HepG2 (cell line): Measurements from ENCODE around the gene PANK4. TPM values are rescaled to one million over a fixed set of nuclear protein-coding genes. Genes with fewer than 3 reads are reported as not detected.
A peak's percentile ranks its signal among the peaks of the same experiment; 100 is the strongest.

Experiments
- ATAC-seq: fragments of 200-7000 bp; cut with Tn5 transposase; 3 replicates; pipeline ENCODE4 v1.9.1; 2020; ENCODE audit warnings: mild to moderate bottlenecking, moderate library complexity
- BruUV-seq: library from RNA; stranded (reverse); fragments of 400-500 nt; replicated peaks from 2 replicates; lab custom pipeline; 2021; lab: Mats Ljungman, UMichigan
- CTCF ChIA-PET: fragments of 300-600 bp; formaldehyde crosslinking; extraction: SDS; loops from one replicate; lab custom pipeline; 2021; ENCODE audit warnings: low total read pairs, inconsistent platforms, low intra/inter-chr PET ratio; lab: Yijun Ruan, JAX
- POLR2A ChIA-PET: fragments of 350-600 bp; sonication (Branson Sonifier 250); formaldehyde crosslinking; loops from one replicate; lab custom pipeline; 2020; ENCODE audit warnings: antibody characterized with exemption, inconsistent platforms; lab: Yijun Ruan, JAX
- DNase-seq: peaks from one replicate; pipeline ENCODE4 v3.0.0-alpha.2; 2015; ENCODE audit warnings: low spot score
- FAIRE-seq: peaks from 3 replicates; lab custom pipeline; 2011; peaks lifted over from hg19 to GRCh38; lab: Jason Lieb, UNC
- H2AFZ ChIP-seq: one replicate; pipeline ENCODE4 v1.6.1; 2011; ENCODE audit warnings: low read length, inconsistent platforms
- H3K27ac ChIP-seq: fragments of 300-600 bp; 3 replicates; pipeline ENCODE4 v1.8.0; 2011; ENCODE audit warnings: mixed run types, mild to moderate bottlenecking, mixed read lengths, low read length, inconsistent platforms; ENCODE audit not compliant: insufficient read depth; ENCODE audit errors: extremely low read length
- H3K27me3 ChIP-seq, 2 experiments: fragments of 200-600 bp in 1 of 2; 2 replicates in 1 of 2; 3 replicates in 1 of 2; pipeline versions ENCODE4 v1.6.0 to v1.8.0; 2011; ENCODE audit warnings: low read length in 2 of 2, mild to moderate bottlenecking in 2 of 2, moderate library complexity in 2 of 2, inconsistent platforms in 1 of 2; ENCODE audit not compliant: insufficient read depth in 2 of 2, control insufficient read depth in 1 of 2
- H3K36me3 ChIP-seq, 2 experiments: fragments of 200-600 bp in 1 of 2; replicated peaks in 1 of 2; 2 replicates in 1 of 2; 3 replicates in 1 of 2; pipeline versions ENCODE4 v1.5.1 to v1.8.0; 2011; ENCODE audit warnings: low read length in 2 of 2, inconsistent platforms in 1 of 2; ENCODE audit not compliant: insufficient read depth in 2 of 2, control insufficient read depth in 1 of 2
- H3K4me1 ChIP-seq: 2 replicates; pipeline ENCODE4 v1.5.1; 2012; ENCODE audit warnings: low read length, inconsistent platforms; ENCODE audit not compliant: insufficient read depth
- H3K4me2 ChIP-seq: 2 replicates; pipeline ENCODE4 v1.6.0; 2011; ENCODE audit warnings: low read depth, low read length, inconsistent platforms
- H3K4me3 ChIP-seq, 3 experiments: fragments of 200-600 bp in 1 of 3; sonication (generic), shearing (Covaris generic) in 1 of 3; replicated peaks in 1 of 3; 2 replicates each; pipeline ENCODE4 v1.5.1; 2011 to 2016; ENCODE audit warnings: low read length in 3 of 3, inconsistent platforms in 2 of 3, low read depth in 2 of 3, mild to moderate bottlenecking in 2 of 3, control low read depth in 1 of 3, mixed read lengths in 1 of 3; ENCODE audit not compliant: insufficient read depth in 1 of 3
- H3K79me2 ChIP-seq: one replicate; pipeline ENCODE4 v1.6.1; 2011; ENCODE audit warnings: low read length, inconsistent platforms; ENCODE audit not compliant: insufficient read depth
- H3K9ac ChIP-seq: 2 replicates; pipeline ENCODE4 v1.6.0; 2011; ENCODE audit warnings: mild to moderate bottlenecking, low read depth, low read length, inconsistent platforms; ENCODE audit not compliant: insufficient read depth
- H3K9me3 ChIP-seq: 2 replicates; pipeline ENCODE4 v1.5.1; 2012; ENCODE audit warnings: mild to moderate bottlenecking, low read length
- H4K20me1 ChIP-seq: 2 replicates; pipeline ENCODE4 v1.6.0; 2011; ENCODE audit warnings: inconsistent platforms, mild to moderate bottlenecking, low read length, moderate library complexity; ENCODE audit not compliant: insufficient read depth
- CSRNP1 ChIP-seq: sonication (generic); formaldehyde crosslinking; IDR thresholded peaks from 2 replicates; pipeline ENCODE4 v1.8.1; 2023; ENCODE audit warnings: mild to moderate bottlenecking, missing genetic modification reagents
- GTF2F1 ChIP-seq: fragments of 150-350 bp; IDR thresholded peaks from 2 replicates; pipeline ENCODE4 v1.6.1; 2014; ENCODE audit warnings: low read length
- RARA ChIP-seq: IDR thresholded peaks from 2 replicates; pipeline ENCODE4 v1.6.1; 2016; ENCODE audit warnings: missing genetic modification reagents, missing compliant biosample characterization
- ZNF280B ChIP-seq: sonication (generic); formaldehyde crosslinking; IDR thresholded peaks from 2 replicates; pipeline ENCODE4 v1.5.0; 2020; ENCODE audit warnings: missing genetic modification reagents, mild to moderate bottlenecking, borderline replicate concordance
- ZNF598 ChIP-seq: sonication (generic); formaldehyde crosslinking; IDR thresholded peaks from 2 replicates; pipeline ENCODE4 v1.5.1; 2020; ENCODE audit warnings: mild to moderate bottlenecking, missing genetic modification reagents, borderline replicate concordance
- ZNF891 ChIP-seq: sonication (generic); formaldehyde crosslinking; IDR thresholded peaks from 2 replicates; pipeline ENCODE4 v1.5.0; 2020; ENCODE audit warnings: mild to moderate bottlenecking, missing genetic modification reagents
- WGBS: methylation state at CpG from one replicate; pipeline ENCODE4 v1.1.6; 2017; ENCODE audit warnings: low lambda C conversion rate; 5-methylcytosine and 5-hydroxymethylcytosine counted together
- in situ Hi-C: cut with HindIII; loops from 2 replicates; pipeline ENCODE4 v1.10.0; 2017; ENCODE audit warnings: low pct_unique_long_range_greater_than_20kb; ENCODE audit not compliant: extremely low pct_ligation_motif_present
- intact Hi-C: fragments of 100-400 bp; cut with micrococcal nuclease; formaldehyde crosslinking; loops from one replicate; pipeline ENCODE4 v1.10.0; 2022; ENCODE audit not compliant: unreplicated experiment
- polyA plus RNA-seq, 8 experiments: library from polyadenylated mRNA; depleted of rRNA in 3 of 8; stranded (reverse) in 7 of 8; unstranded in 1 of 8; fragments of >200 nt; fragmentation: Illumina TruSeq in 4 of 8; extraction: Trizol in 4 of 8; gene quantifications; 2 replicates each; pipeline versions ENCODE4 v1.2.1 to v1.2.3, GENCODE V29; 2011 to 2016; ENCODE audit warnings: low read depth in 4 of 8, missing spikeins in 1 of 8, mixed read lengths in 1 of 8; ENCODE audit not compliant: insufficient read depth in 1 of 8
- total RNA-seq, 5 experiments: library from RNA; depleted of rRNA; stranded (reverse); fragments of >200 nt; fragmentation: Illumina TruSeq; extraction: Trizol; gene quantifications; 2 replicates each; pipeline ENCODE4 v1.2.3, GENCODE V29; 2016; ENCODE audit warnings: low read depth in 1 of 5
- TF ChIP-seq, protein P1 (sequence below): IDR thresholded peaks from 2 replicates; pipeline ENCODE4 v1.6.1; 2016; ENCODE audit warnings: mild to moderate bottlenecking

Gene PANK4
- total and polyA plus RNA-seq, 2 of the 13 experiments (the other 11 are each of a cell fraction or from before 2014, with no cell fraction given): 17.4 to 19.3 TPM

DNA sequence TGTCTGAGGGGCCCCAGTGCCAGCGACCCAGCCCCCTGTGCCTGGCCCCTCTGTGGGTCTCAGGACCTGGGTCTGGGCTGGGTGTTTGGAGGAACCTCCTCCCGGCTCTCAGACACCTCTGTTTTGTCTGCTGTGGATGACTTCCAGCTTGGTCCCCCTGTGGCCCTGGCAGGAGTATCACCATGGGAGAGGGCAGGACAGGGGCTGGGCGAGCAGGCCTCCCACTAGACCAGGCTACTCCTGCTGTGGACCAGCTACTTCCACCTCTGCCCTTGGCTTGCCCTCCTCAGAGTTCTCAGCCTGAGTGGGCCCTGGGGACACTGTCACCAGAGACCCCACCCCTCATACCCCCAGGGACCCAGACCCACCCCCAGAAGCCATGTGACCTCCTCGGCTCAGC, 28.5 kb downstream of the PANK4 start (continued):
- TF ChIP-seq CSRNP1 (CRISPR knock-in tag) (no peak), ZNF891 (no peak)

DNA sequence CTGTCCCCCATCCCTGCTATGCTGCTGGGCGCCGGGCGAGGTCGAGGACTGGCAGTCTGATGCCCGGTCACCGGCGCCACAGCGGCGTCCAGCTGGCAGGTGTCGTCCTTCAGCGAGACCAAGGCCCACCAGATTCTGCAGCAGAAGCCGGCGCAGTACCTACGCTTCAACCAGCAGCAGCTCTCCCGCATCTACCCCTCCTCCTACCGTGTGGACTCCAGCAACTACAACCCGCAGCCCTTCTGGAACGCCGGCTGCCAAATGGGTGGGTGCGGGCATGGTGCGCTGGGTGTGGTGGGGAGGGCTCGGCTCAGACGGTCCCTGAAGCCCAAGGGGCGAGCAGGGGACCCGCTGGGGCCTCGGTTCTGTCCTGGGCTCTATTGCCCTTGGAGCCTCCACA, 29.6 kb downstream of the PANK4 start:
- Histone ChIP-seq H3K4me1 (peaks cover 39% of the 10 kb centered on the region), H3K4me3 (peak overlapping the region in 2 of 3 experiments; percentile 23 to 38; a peak in 3 of 6 replicates), H2AFZ (no peak overlapping the region), H3K9me3 (no peaks in the 10 kb centered on the region), H3K36me3 (no peaks in the 10 kb centered on the region), H3K27ac (no peak overlapping the region), H3K27me3 (peaks cover 32 to 71% of the 10 kb centered on the region in 2 experiments), H3K9ac (peak overlapping the region; percentile 29; the same call in 1 of the 2 replicates), H3K79me2 (no peaks in the 10 kb centered on the region), H3K4me2 (peak overlapping the region; percentile 51; the same call in 1 of the 2 replicates), H4K20me1 (no peaks in the 10 kb centered on the region)
- 85% methylated on average over 10 of the region's 26 CpGs for WGBS
- in situ Hi-C loops (no loop called here), intact Hi-C loops (no loop called here)
- TF ChIP-seq GTF2F1 (no peak), RARA (CRISPR knock-in tag) (no peak), ZNF280B (CRISPR knock-in tag) (no peak), ZNF598 (0 out of 2 replicates have a peak, but pooled peaks have one; percentile 5)
- TF ChIP-seq, protein P1, sequence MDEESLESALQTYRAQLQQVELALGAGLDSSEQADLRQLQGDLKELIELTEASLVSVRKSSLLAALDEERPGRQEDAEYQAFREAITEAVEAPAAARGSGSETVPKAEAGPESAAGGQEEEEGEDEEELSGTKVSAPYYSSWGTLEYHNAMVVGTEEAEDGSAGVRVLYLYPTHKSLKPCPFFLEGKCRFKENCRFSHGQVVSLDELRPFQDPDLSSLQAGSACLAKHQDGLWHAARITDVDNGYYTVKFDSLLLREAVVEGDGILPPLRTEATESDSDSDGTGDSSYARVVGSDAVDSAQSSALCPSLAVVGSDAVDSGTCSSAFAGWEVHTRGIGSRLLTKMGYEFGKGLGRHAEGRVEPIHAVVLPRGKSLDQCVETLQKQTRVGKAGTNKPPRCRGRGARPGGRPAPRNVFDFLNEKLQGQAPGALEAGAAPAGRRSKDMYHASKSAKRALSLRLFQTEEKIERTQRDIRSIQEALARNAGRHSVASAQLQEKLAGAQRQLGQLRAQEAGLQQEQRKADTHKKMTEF: peak; percentile 7; the same call in 1 of the 2 replicates
- ChIA-PET CTCF (no interaction called here), POLR2A (no interaction called here)
- no peak for FAIRE-seq
- BruUV-seq: no TSS peak
- no peak for ATAC-seq
- no peak for DNase-seq
